PC-3 (cell line): ENCODE results near the gene FARP1. TPM values are rescaled to one million over a fixed set of nuclear protein-coding genes. Genes with fewer than 3 reads are reported as not detected.

Experiments
- ATAC-seq: fragments of 200-7000 bp; cut with Tn5 transposase; 2 replicates; pipeline ENCODE4 v1.9.1; 2020; ENCODE audit warnings: mild to moderate bottlenecking, moderate library complexity
- BruUV-seq: library from RNA; stranded (reverse); fragments of 400-500 nt; replicated peaks from 2 replicates; lab custom pipeline; 2021; lab: Mats Ljungman, UMichigan
- CTCF ChIA-PET: fragments of 300-600 bp; sonication (Branson Sonifier 250); formaldehyde crosslinking; loops from one replicate; lab custom pipeline; 2022; ENCODE audit warnings: antibody characterized with exemption; lab: Charles Lee
- POLR2A ChIA-PET: fragments of 300-600 bp; sonication (Branson Sonifier 250); formaldehyde crosslinking; loops from one replicate; lab custom pipeline; 2022; ENCODE audit warnings: antibody characterized with exemption; ENCODE audit not compliant: unreplicated experiment; lab: Charles Lee
- DNase-seq: peaks from one replicate; pipeline ENCODE4 v3.0.0-alpha.2; 2015
- H2AFZ ChIP-seq: fragments of 300-600 bp; sonication (generic); 2 replicates; pipeline ENCODE4 v1.6.0; 2016; ENCODE audit warnings: antibody characterized with exemption, low read length
- H3F3A ChIP-seq: fragments of 300-600 bp; sonication (generic); one replicate; pipeline ENCODE4 v1.6.0; 2017; ENCODE audit warnings: antibody characterized with exemption, low read length, control low read depth, mild to moderate bottlenecking; ENCODE audit not compliant: unreplicated experiment
- H3K27ac ChIP-seq: fragments of 300-600 bp; sonication (generic); 2 replicates; pipeline ENCODE4 v1.5.1; 2016; ENCODE audit warnings: mild to moderate bottlenecking, low read length
- H3K27me3 ChIP-seq: fragments of 300-600 bp; sonication (generic); 2 replicates; pipeline ENCODE4 v1.6.1; 2016; ENCODE audit warnings: low read length, mixed read lengths
- H3K36me3 ChIP-seq: fragments of 300-600 bp; sonication (generic); 2 replicates; pipeline ENCODE4 v1.6.1; 2016; ENCODE audit warnings: low read depth, mixed run types, low read length, mixed read lengths
- H3K4me1 ChIP-seq: fragments of 300-600 bp; sonication (generic); 2 replicates; pipeline ENCODE4 v1.5.1; 2016; ENCODE audit warnings: low read length; ENCODE audit not compliant: insufficient read depth
- H3K4me2 ChIP-seq: fragments of 300-600 bp; sonication (generic); 2 replicates; pipeline ENCODE4 v1.6.0; 2016; ENCODE audit warnings: low read length
- H3K4me3 ChIP-seq: fragments of 300-600 bp; sonication (generic); 2 replicates; pipeline ENCODE4 v1.5.1; 2016; ENCODE audit warnings: mild to moderate bottlenecking, low read length, mixed read lengths
- H3K79me2 ChIP-seq: fragments of 300-600 bp; sonication (generic); 2 replicates; pipeline ENCODE4 v1.6.1; 2017; ENCODE audit warnings: low read length, mixed read lengths
- H3K9ac ChIP-seq: fragments of 300-600 bp; sonication (generic); 2 replicates; pipeline ENCODE4 v1.6.0; 2016; ENCODE audit warnings: mild to moderate bottlenecking, low read length
- H3K9me2 ChIP-seq: fragments of 300-600 bp; sonication (generic); replicated peaks from 2 replicates; pipeline ENCODE4 v1.6.1; 2016; ENCODE audit warnings: mixed run types, low read length, mixed read lengths
- H3K9me3 ChIP-seq: fragments of 300-600 bp; sonication (generic); 2 replicates; pipeline ENCODE4 v1.6.1; 2016; ENCODE audit warnings: low read length, mixed read lengths
- H4K20me1 ChIP-seq: fragments of 300-600 bp; sonication (generic); 2 replicates; pipeline ENCODE4 v1.6.1; 2016; ENCODE audit warnings: low read length, mixed read lengths
- CTCF ChIP-seq: fragments of 300-600 bp; sonication (generic); conservative IDR thresholded peaks from 2 replicates; pipeline ENCODE4 v1.5.1; 2017; ENCODE audit warnings: antibody characterized with exemption, low read depth, mild to moderate bottlenecking, low read length
- EZH2 ChIP-seq: fragments of 300-600 bp; sonication (generic); IDR thresholded peaks from one replicate; pipeline ENCODE4 v1.6.1; 2017; ENCODE audit warnings: antibody characterized with exemption, mild to moderate bottlenecking, low read length; ENCODE audit not compliant: unreplicated experiment
- EZH2phosphoT487 ChIP-seq: fragments of 300-600 bp; sonication (generic); IDR thresholded peaks from 2 replicates; pipeline ENCODE4 v1.6.1; 2018; ENCODE audit warnings: mild to moderate bottlenecking, antibody characterized with exemption, low read length, borderline replicate concordance
- intact Hi-C: fragments of 100-400 bp; cut with micrococcal nuclease; formaldehyde crosslinking; loops from 2 replicates; pipeline ENCODE4 v1.9.0; 2023
- total RNA-seq: library from RNA; depleted of rRNA; stranded (reverse); fragments of >200 nt; gene quantifications from 2 replicates; pipeline ENCODE4 v1.2.3, GENCODE V29; 2014

Gene FARP1
- total RNA-seq, 1 experiment from 2014 or later, result 18.2 TPM

- Histone ChIP-seq H2AFZ (no peak overlapping the region), H4K20me1 (no peaks in the 10 kb centered on the region), H3F3A (peaks cover 12% of the 10 kb centered on the region), H3K4me2 (no peak overlapping the region), H3K9ac (no peak overlapping the region), H3K4me3 (no peak overlapping the region), H3K9me3 (no peaks in the 10 kb centered on the region), H3K79me2 (no peaks in the 10 kb centered on the region; the same call in 1 of the 2 replicates), H3K4me1 (peaks cover 29% of the 10 kb centered on the region), H3K27me3 (no peaks in the 10 kb centered on the region), H3K36me3 (no peaks in the 10 kb centered on the region), H3K27ac (no peak overlapping the region), H3K9me2 (no peaks in the 10 kb centered on the region)
- no peak for DNase-seq
- ChIA-PET CTCF (no interaction called here), POLR2A (no interaction called here)
- intact Hi-C loops, result no loop called here
- no TSS peak for BruUV-seq
- no peak for ATAC-seq
- no peak for TF ChIP-seq EZH2
- TF ChIP-seq CTCF, result no peak
- no peak for TF ChIP-seq EZH2phosphoT487
Measured at GRCh38 chr13:98219685-98220084, 76.8 kb downstream of the FARP1 start.

GRCh38 chr13:98220271-98220791 is 77.4 kb downstream of the FARP1 start:
- Histone ChIP-seq H3K4me3 (no peak overlapping the region), H3K79me2 (no peaks in the 10 kb centered on the region; the same call in 1 of the 2 replicates), H3K36me3 (no peaks in the 10 kb centered on the region), H3K9ac (no peak overlapping the region), H3K4me1 (peaks cover 23% of the 10 kb centered on the region), H3K4me2 (no peak overlapping the region), H3K27ac (no peak overlapping the region), H3K9me2 (no peaks in the 10 kb centered on the region), H2AFZ (no peak overlapping the region), H4K20me1 (no peaks in the 10 kb centered on the region), H3K9me3 (no peaks in the 10 kb centered on the region), H3K27me3 (no peaks in the 10 kb centered on the region), H3F3A (peaks cover 7% of the 10 kb centered on the region)
- ATAC-seq (no peak), DNase-seq (no peak)
- ChIA-PET POLR2A (no interaction called here), CTCF (no interaction called here)
- intact Hi-C loops, result no loop called here
- TF ChIP-seq EZH2 (no peak), CTCF (no peak), EZH2phosphoT487 (no peak)
- no TSS peak for BruUV-seq

- Histone ChIP-seq H3K9ac (no peak overlapping the region), H3K9me3 (no peaks in the 10 kb centered on the region), H3F3A (no peaks in the 10 kb centered on the region), H3K36me3 (no peaks in the 10 kb centered on the region), H3K4me2 (no peak overlapping the region), H4K20me1 (no peaks in the 10 kb centered on the region), H3K9me2 (no peaks in the 10 kb centered on the region), H3K27me3 (no peaks in the 10 kb centered on the region), H3K27ac (no peak overlapping the region), H3K79me2 (no peaks in the 10 kb centered on the region; the same call in 1 of the 2 replicates), H3K4me1 (peaks cover 14% of the 10 kb centered on the region), H2AFZ (no peak overlapping the region), H3K4me3 (no peak overlapping the region)
- DNase-seq (no peak), ATAC-seq (no peak)
- TF ChIP-seq CTCF (no peak), EZH2 (no peak), EZH2phosphoT487 (no peak)
- intact Hi-C loops, result no loop called here
- ChIA-PET CTCF (no interaction called here), POLR2A (no interaction called here)
- no TSS peak for BruUV-seq
Measured at GRCh38 chr13:98221234-98221633, 78.3 kb downstream of the FARP1 start.
